G401.6 (cell line): ENCODE results near the gene MSI2.

Experiments
- FAIRE-seq: peaks from 2 replicates; lab custom pipeline; 2012; peaks lifted over from hg19 to GRCh38; lab: Jason Lieb, UNC

The MSI2 gene

GRCh38 chr17:57622306-57622682 lies 366.0 kb downstream of the MSI2 start:
- no peak for FAIRE-seq

GRCh38 chr17:57622683-57623433 lies 366.5 kb downstream of the MSI2 start:
- no peak for FAIRE-seq

GRCh38 chr17:57623620-57624019 lies 367.3 kb downstream of the MSI2 start:
- no peak for FAIRE-seq

- no peak for FAIRE-seq
Observed at GRCh38 chr17:57624386-57624785, 368.1 kb downstream of the MSI2 start.

GRCh38 chr17:57625511-57625910 lies 369.2 kb downstream of the MSI2 start:
- no peak for FAIRE-seq

GRCh38 chr17:57625957-57626356 lies 369.6 kb downstream of the MSI2 start:
- FAIRE-seq = no peak

- no peak for FAIRE-seq
Observed at GRCh38 chr17:57626520-57627210, 370.3 kb downstream of the MSI2 start.

- no peak for FAIRE-seq
Observed at GRCh38 chr17:57627591-57627990, 371.3 kb downstream of the MSI2 start.

- no peak for FAIRE-seq
Observed at GRCh38 chr17:57628421-57628820, 372.1 kb downstream of the MSI2 start.

GRCh38 chr17:57629470-57629869 lies 373.1 kb downstream of the MSI2 start:
- FAIRE-seq = no peak

- FAIRE-seq = no peak
Observed at GRCh38 chr17:57629886-57630285, 373.6 kb downstream of the MSI2 start.

- no peak for FAIRE-seq
Observed at GRCh38 chr17:57630736-57631135, 374.4 kb downstream of the MSI2 start.

GRCh38 chr17:57631871-57632270 lies 375.5 kb downstream of the MSI2 start:
- FAIRE-seq = no peak

- FAIRE-seq = no peak
Observed at GRCh38 chr17:57632294-57632693, 376.0 kb downstream of the MSI2 start.

GRCh38 chr17:57633236-57633635 lies 376.9 kb downstream of the MSI2 start:
- no peak for FAIRE-seq

GRCh38 chr17:57634713-57635465 lies 378.6 kb downstream of the MSI2 start:
- FAIRE-seq = no peak

GRCh38 chr17:57636274-57636673 lies 380.0 kb downstream of the MSI2 start:
- FAIRE-seq = no peak

- FAIRE-seq = no peak
Observed at GRCh38 chr17:57636985-57637665, 380.8 kb downstream of the MSI2 start.

GRCh38 chr17:57637666-57638010 lies 381.3 kb downstream of the MSI2 start:
- no peak for FAIRE-seq

GRCh38 chr17:57638284-57638683 lies 382.0 kb downstream of the MSI2 start:
- no peak for FAIRE-seq

GRCh38 chr17:57639381-57639780 lies 383.1 kb downstream of the MSI2 start:
- FAIRE-seq = no peak

- no peak for FAIRE-seq
Observed at GRCh38 chr17:57640079-57640478, 383.8 kb downstream of the MSI2 start.

GRCh38 chr17:57641761-57642160 lies 385.4 kb downstream of the MSI2 start:
- no peak for FAIRE-seq
